K562 (cell line): ENCODE results near the gene SPEM3. TPM values are rescaled to one million over a fixed set of nuclear protein-coding genes. Genes with fewer than 3 reads are reported as not detected.

ENCODE experiments used
- BCOR ChIP-seq: fragments of 450-650 bp; IDR thresholded peaks from 2 replicates; pipeline ENCODE4 v1.6.1; 2016
- CC2D1A ChIP-seq: fragments of 450-650 bp; IDR thresholded peaks from 2 replicates; pipeline ENCODE4 v1.6.1; 2017; ENCODE audit warnings: mild to moderate bottlenecking
- CHD2 ChIP-seq: IDR thresholded peaks from 2 replicates; pipeline ENCODE4 v1.6.1; 2011; ENCODE audit warnings: low read depth, low read length
- CREB1 ChIP-seq, 2 experiments: sonication (generic) in 1 of 2; formaldehyde crosslinking in 1 of 2; IDR thresholded peaks; 2 replicates each; pipeline versions ENCODE4 v1.6.1 to v1.8.0; 2012 to 2022; ENCODE audit warnings: inconsistent platforms in 1 of 2, mild to moderate bottlenecking in 1 of 2, missing genetic modification reagents in 1 of 2, moderate library complexity in 1 of 2
- EGR1 ChIP-seq: fragments of 450-650 bp; conservative IDR thresholded peaks from 2 replicates; pipeline ENCODE4 v1.6.1; 2017; ENCODE audit warnings: mild to moderate bottlenecking
- FOS ChIP-seq: IDR thresholded peaks from 3 replicates; pipeline ENCODE4 v1.6.1; 2011; ENCODE audit not compliant: insufficient read length; ENCODE audit errors: extremely low read depth
- KLF6 ChIP-seq: fragments of 250-450 bp; sonication (Bioruptor Pico); IDR thresholded peaks from 2 replicates; pipeline ENCODE4 v1.4.0; 2020; ENCODE audit warnings: mild to moderate bottlenecking, moderate library complexity, borderline replicate concordance
- LARP7 ChIP-seq: fragments of 450-650 bp; IDR thresholded peaks from 2 replicates; pipeline ENCODE4 v1.6.1; 2016
- MTA3 ChIP-seq: fragments of 450-650 bp; formaldehyde crosslinking; IDR thresholded peaks from 2 replicates; pipeline ENCODE4 v1.6.1; 2017; ENCODE audit warnings: mild to moderate bottlenecking, borderline replicate concordance
- MYBL2 ChIP-seq, 2 experiments: fragments of 450-650 bp in 1 of 2; sonication (generic) in 1 of 2; formaldehyde crosslinking in 1 of 2; IDR thresholded peaks; 2 replicates each; pipeline versions ENCODE4 v1.6.1 to v1.8.1; 2017 to 2022; ENCODE audit warnings: borderline replicate concordance in 1 of 2, inconsistent platforms in 1 of 2, low read depth in 1 of 2, mild to moderate bottlenecking in 1 of 2, missing genetic modification reagents in 1 of 2, moderate library complexity in 1 of 2
- NR2C2 ChIP-seq, 2 experiments: fragments of 200-800 bp in 1 of 2; sonication (Bioruptor generic) in 1 of 2; sonication (generic) in 1 of 2; formaldehyde crosslinking in 1 of 2; IDR thresholded peaks; 2 replicates each; pipeline versions ENCODE4 v1.6.1 to v1.8.0; 2016 to 2022; ENCODE audit warnings: mild to moderate bottlenecking in 1 of 2, missing compliant biosample characterization in 1 of 2, missing genetic modification characterization in 1 of 2, missing genetic modification reagents in 1 of 2
- SAP30 ChIP-seq: fragments of 200-600 bp; sonication (generic); IDR thresholded peaks from 2 replicates; pipeline ENCODE4 v1.6.1; 2012; ENCODE audit warnings: borderline replicate concordance, low read depth, mild to moderate bottlenecking, moderate library complexity, low read length, control low read depth, inconsistent platforms; ENCODE audit not compliant: insufficient read depth, poor library complexity, severe bottlenecking
- SMAD3 ChIP-seq: fragments of 450-650 bp; formaldehyde crosslinking; conservative IDR thresholded peaks from 2 replicates; pipeline ENCODE4 v1.4.0; 2020; ENCODE audit warnings: mild to moderate bottlenecking
- SRF ChIP-seq, 2 experiments: fragments of 250-450, 450-650 bp in 1 of 2; sonication (Bioruptor Pico) in 1 of 2; sonication (generic) in 1 of 2; formaldehyde crosslinking; IDR thresholded peaks; 2 replicates each; pipeline versions ENCODE4 v1.5.0 to v1.5.1; 2020 to 2022; ENCODE audit warnings: mild to moderate bottlenecking in 1 of 2, missing genetic modification reagents in 1 of 2
- SRSF1 ChIP-seq: fragments of 200-400 bp; formaldehyde crosslinking; IDR thresholded peaks from 2 replicates; pipeline ENCODE4 v1.6.1; 2017; ENCODE audit warnings: mild to moderate bottlenecking, low read depth, low read length, moderate library complexity
- TCF7L2 ChIP-seq: fragments of 150-350 bp; IDR thresholded peaks from 2 replicates; pipeline ENCODE4 v1.6.1; 2016; ENCODE audit warnings: low read depth, mild to moderate bottlenecking, low read length, moderate library complexity
- ZBTB7A ChIP-seq: IDR thresholded peaks from 2 replicates; pipeline ENCODE4 v1.6.1; 2011; ENCODE audit warnings: low read depth, mild to moderate bottlenecking, low read length, moderate library complexity, borderline replicate concordance; ENCODE audit not compliant: control insufficient read depth
- ZNF764 ChIP-seq: fragments of 250-450 bp; sonication (Bioruptor Pico); IDR thresholded peaks from 2 replicates; pipeline ENCODE4 v1.4.0; 2020; ENCODE audit warnings: low read depth, mild to moderate bottlenecking, moderate library complexity
- polyA plus RNA-seq, 8 experiments: library from polyadenylated mRNA; depleted of rRNA in 4 of 8; stranded (reverse) in 5 of 8; unstranded in 3 of 8; fragments of >200 nt; fragmentation: Nextera tagmentation in 2 of 8; fragmentation: Illumina TruSeq in 1 of 8; extraction: Ambion mirVana in 2 of 8; extraction: Trizol in 1 of 8; gene quantifications; 2 replicates each; pipeline versions ENCODE4 v1.2.1 to v1.2.3, GENCODE V29; 2011 to 2014; ENCODE audit warnings: inconsistent platforms in 1 of 8, missing spikeins in 1 of 8
- total RNA-seq, 7 experiments: library from RNA; depleted of rRNA in 6 of 7; stranded (reverse); fragments of >200 nt in 6 of 7; fragmentation: Illumina TruSeq in 2 of 7; extraction: Trizol in 2 of 7; gene quantifications; 2 replicates each; pipeline versions ENCODE4 v1.2.1 to v1.2.3, GENCODE V29; 2011 to 2021; ENCODE audit warnings: low replicate concordance in 1 of 7
- TF ChIP-seq, protein P1 (sequence below): fragments of 450-650 bp; IDR thresholded peaks from 2 replicates; pipeline ENCODE4 v1.6.1; 2016; ENCODE audit warnings: mild to moderate bottlenecking
- TF ChIP-seq, protein P2 (sequence below): IDR thresholded peaks from 2 replicates; pipeline ENCODE4 v1.6.1; 2016; ENCODE audit warnings: missing genetic modification characterization, missing compliant biosample characterization

SPEM3 gene
- total and polyA plus RNA-seq, 9 of the 15 experiments (the other 6 are each of a cell fraction or from before 2014, with no cell fraction given), result not detected

DNA sequence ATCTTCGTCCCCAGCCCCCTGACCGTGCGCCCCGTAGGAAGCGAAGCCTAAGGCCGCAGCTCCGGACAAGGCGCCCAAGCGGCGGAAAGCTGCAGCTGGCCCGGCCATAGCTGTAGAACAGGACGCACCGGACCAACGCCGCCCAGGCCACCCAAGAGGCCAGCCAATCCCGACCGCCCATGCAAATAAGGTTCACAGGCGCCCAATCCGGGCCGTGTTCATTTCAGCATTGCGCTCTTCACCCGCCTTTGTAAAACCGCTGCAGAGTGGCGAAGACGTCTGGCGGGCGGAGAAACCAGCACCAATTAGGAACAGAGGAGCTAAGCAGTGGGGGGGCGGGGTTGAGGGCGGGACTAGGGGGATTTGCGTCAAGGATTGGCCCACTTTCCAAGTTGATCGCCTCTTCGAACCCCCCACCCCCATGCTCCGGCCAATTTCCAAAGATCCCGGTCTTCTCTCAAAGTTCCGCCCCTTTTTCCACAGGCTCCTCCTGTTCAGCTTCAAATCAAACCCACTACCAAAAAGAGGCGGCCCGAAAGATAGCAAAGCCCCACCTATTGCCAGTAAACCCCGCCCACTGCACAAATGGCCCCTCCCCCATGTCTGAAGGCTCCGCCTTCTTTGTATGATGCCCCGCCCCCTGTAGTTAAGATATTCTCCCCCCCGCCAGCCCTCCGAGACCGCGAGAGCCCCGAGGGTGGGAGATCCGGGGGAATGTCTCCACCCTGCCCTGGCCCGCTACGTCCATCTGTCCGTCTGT is 24.5 kb upstream of the SPEM3 start, which contains the start of gene TMEM256 (continued):
- TF ChIP-seq NR2C2 (CRISPR knock-in tag; IDR thresholded peaks at IDR 0.05) (no peak), NR2C2 (tag; IDR thresholded peaks at IDR 0.05) (peak; percentile 82), TCF7L2 (peak; percentile 43; the same call in 1 of the 2 replicates), SAP30 (peak; percentile 48), ZNF764 (CRISPR knock-in tag) (no peak), CC2D1A (peak; percentile 81; the same call in 1 of the 2 replicates), BCOR (no peak), CHD2 (peak; percentile 79), SRF (CRISPR knock-in tag; IDR thresholded peaks at IDR 0.05) (peak in 1 of 2 experiments; percentile 27; a peak in 1 of 4 replicates), MYBL2 (IDR thresholded peaks at IDR 0.05; ENCODE audit: low read depth) (peak; percentile 25; the same call in 1 of the 2 replicates), MYBL2 (CRISPR knock-in tag; IDR thresholded peaks at IDR 0.05; ENCODE audit: borderline replicate concordance) (no peak), ZBTB7A (peak; percentile 85), FOS (peak; percentile 81), CREB1 (IDR thresholded peaks at IDR 0.05) (0 out of 2 replicates have a peak, but pooled peaks have one; percentile 43), CREB1 (CRISPR knock-in tag; IDR thresholded peaks at IDR 0.05) (peak; percentile 52; the same call in 1 of the 2 replicates), KLF6 (no peak), MTA3 (0 out of 2 replicates have a peak, but pooled peaks have one; percentile 48), SRSF1 (no peak), LARP7 (no peak), EGR1 (0 out of 2 replicates have a peak, but pooled peaks have one; percentile 10), SMAD3 (no peak)
- TF ChIP-seq, protein P1, sequence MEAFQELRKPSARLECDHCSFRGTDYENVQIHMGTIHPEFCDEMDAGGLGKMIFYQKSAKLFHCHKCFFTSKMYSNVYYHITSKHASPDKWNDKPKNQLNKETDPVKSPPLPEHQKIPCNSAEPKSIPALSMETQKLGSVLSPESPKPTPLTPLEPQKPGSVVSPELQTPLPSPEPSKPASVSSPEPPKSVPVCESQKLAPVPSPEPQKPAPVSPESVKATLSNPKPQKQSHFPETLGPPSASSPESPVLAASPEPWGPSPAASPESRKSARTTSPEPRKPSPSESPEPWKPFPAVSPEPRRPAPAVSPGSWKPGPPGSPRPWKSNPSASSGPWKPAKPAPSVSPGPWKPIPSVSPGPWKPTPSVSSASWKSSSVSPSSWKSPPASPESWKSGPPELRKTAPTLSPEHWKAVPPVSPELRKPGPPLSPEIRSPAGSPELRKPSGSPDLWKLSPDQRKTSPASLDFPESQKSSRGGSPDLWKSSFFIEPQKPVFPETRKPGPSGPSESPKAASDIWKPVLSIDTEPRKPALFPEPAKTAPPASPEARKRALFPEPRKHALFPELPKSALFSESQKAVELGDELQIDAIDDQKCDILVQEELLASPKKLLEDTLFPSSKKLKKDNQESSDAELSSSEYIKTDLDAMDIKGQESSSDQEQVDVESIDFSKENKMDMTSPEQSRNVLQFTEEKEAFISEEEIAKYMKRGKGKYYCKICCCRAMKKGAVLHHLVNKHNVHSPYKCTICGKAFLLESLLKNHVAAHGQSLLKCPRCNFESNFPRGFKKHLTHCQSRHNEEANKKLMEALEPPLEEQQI, result no peak
- TF ChIP-seq, protein P2, sequence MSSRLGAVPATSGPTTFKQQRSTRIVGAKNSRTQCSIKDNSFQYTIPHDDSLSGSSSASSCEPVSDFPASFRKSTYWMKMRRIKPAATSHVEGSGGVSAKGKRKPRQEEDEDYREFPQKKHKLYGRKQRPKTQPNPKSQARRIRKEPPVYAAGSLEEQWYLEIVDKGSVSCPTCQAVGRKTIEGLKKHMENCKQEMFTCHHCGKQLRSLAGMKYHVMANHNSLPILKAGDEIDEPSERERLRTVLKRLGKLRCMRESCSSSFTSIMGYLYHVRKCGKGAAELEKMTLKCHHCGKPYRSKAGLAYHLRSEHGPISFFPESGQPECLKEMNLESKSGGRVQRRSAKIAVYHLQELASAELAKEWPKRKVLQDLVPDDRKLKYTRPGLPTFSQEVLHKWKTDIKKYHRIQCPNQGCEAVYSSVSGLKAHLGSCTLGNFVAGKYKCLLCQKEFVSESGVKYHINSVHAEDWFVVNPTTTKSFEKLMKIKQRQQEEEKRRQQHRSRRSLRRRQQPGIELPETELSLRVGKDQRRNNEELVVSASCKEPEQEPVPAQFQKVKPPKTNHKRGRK, result no peak
